Measurements from ENCODE around the gene TMED8.

Gene TMED8

DNA sequence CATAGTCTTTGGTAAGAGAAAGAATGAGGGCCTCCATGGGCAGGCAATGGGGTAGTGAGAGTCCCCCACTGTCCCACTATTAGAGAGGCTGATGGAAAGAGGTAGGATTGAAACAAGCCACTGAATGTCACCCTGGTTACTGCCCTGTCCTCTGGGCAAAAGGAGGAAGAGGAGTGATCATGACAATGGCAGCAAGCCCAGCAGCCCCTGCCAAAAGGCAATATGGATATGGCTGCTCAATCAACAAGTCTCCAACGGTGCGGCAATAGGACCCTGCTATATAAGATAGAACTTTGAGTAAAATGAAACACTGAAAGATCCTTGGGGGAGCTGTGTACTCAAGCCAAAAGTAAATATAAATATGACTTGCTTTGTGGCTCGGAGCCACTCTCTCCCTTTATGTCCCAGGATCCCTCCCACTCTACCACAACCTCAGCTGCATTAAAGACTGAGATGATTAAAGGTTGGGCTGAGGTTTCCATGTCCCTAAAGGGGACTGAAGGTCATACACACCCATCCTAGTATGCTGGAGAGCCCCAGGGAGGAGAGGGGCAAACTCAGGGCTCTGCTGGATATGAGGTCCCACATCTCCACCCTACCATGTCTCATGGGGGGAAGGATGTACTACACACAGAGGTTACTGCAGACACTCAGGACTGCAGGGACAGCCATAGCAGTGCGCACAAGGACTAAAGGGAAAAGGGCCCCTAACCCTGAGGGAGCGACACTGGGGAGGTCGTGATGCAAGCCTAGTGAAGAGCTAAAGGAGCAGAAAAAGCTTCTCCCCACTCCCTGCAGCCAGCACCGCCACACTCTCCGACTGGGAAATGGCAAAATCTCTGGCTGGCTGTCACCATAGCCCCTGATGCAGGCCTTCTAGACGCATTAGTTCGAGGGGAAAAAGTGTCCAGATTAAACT lies 62.1 kb downstream of the TMED8 start:
- Histone ChIP-seq H3K4me1 (ENCODE audit: control insufficient read depth, low read length) (peaks cover 7% of the 10 kb centered on the region), H3K27ac (ENCODE audit: low read depth, low read length) (no peak overlapping the region), H3F3A (ENCODE audit: control insufficient read depth, insufficient read depth) (no peaks in the 10 kb centered on the region), H4K20me1 (ENCODE audit: control insufficient read depth, insufficient read depth, low read depth, low read length) (0 out of 2 replicates have a peak, but pooled peaks cover 3% of the 10 kb centered on the region), H3K9me3 (ENCODE audit: control insufficient read depth, insufficient read depth, low read length) (no peaks in the 10 kb centered on the region), H3K4me3 (ENCODE audit: low read length) (no peak overlapping the region), H3K27me3 (ENCODE audit: control insufficient read depth, low read length) (no peaks in the 10 kb centered on the region), H3K4me2 (ENCODE audit: low read length) (no peak overlapping the region), H3K9me2 (replicated peaks; ENCODE audit: control insufficient read depth, low read length) (no peaks in the 10 kb centered on the region), H3K36me3 (ENCODE audit: control insufficient read depth, low read length) (no peaks in the 10 kb centered on the region), H3K79me2 (ENCODE audit: control insufficient read depth, low read length) (peaks cover 9% of the 10 kb centered on the region)
- TF ChIP-seq EZH2phosphoT487 (IDR thresholded peaks at IDR 0.05; ENCODE audit: borderline replicate concordance, low read length) = no peak
- TF ChIP-seq, protein P1, sequence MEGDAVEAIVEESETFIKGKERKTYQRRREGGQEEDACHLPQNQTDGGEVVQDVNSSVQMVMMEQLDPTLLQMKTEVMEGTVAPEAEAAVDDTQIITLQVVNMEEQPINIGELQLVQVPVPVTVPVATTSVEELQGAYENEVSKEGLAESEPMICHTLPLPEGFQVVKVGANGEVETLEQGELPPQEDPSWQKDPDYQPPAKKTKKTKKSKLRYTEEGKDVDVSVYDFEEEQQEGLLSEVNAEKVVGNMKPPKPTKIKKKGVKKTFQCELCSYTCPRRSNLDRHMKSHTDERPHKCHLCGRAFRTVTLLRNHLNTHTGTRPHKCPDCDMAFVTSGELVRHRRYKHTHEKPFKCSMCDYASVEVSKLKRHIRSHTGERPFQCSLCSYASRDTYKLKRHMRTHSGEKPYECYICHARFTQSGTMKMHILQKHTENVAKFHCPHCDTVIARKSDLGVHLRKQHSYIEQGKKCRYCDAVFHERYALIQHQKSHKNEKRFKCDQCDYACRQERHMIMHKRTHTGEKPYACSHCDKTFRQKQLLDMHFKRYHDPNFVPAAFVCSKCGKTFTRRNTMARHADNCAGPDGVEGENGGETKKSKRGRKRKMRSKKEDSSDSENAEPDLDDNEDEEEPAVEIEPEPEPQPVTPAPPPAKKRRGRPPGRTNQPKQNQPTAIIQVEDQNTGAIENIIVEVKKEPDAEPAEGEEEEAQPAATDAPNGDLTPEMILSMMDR (IDR thresholded peaks at IDR 0.05; ENCODE audit: low read depth, low read length, poor library complexity, severe bottlenecking) = no peak

DNA sequence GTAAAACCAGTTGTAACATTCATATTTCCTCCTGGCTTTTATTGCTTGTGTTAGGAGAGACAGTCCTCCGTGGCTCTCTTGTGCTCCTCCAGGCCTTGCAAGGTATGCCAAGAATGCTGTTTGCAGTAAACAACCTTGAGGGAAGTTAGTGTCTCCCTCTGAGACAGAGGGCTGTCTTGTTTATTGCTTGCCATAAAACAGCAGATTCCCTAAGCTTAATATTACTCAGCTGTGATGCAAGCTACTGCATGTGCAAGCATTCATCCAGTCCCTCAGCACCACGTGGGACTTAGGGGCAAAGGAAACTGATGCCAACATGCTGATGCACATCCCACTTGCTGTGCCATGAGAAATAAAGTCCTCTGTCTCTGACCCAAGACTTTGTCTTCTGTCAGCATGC lies 62.9 kb downstream of the TMED8 start:
- H3F3A ChIP-seq (ENCODE audit: control insufficient read depth, insufficient read depth) = no peaks in the 10 kb centered on the region
- H3K79me2 ChIP-seq (ENCODE audit: control insufficient read depth, low read length) = peaks cover 1% of the 10 kb centered on the region
- no peak overlapping the region for H3K4me2 ChIP-seq (ENCODE audit: low read length)
- H3K36me3 ChIP-seq (ENCODE audit: control insufficient read depth, low read length) = no peaks in the 10 kb centered on the region
- no peaks in the 10 kb centered on the region for H3K9me2 ChIP-seq (replicated peaks; ENCODE audit: control insufficient read depth, low read length)
- no peak overlapping the region for H3K27ac ChIP-seq (ENCODE audit: low read depth, low read length)
- H3K27me3 ChIP-seq (ENCODE audit: control insufficient read depth, low read length) = no peaks in the 10 kb centered on the region
- H3K4me3 ChIP-seq (ENCODE audit: low read length) = no peak overlapping the region
- TF ChIP-seq, protein P1 (IDR thresholded peaks at IDR 0.05; ENCODE audit: low read depth, low read length, poor library complexity, severe bottlenecking) = no peak
- no peak for TF ChIP-seq EZH2phosphoT487 (IDR thresholded peaks at IDR 0.05; ENCODE audit: borderline replicate concordance, low read length)
- H3K4me1 ChIP-seq (ENCODE audit: control insufficient read depth, low read length) = peaks cover 3% of the 10 kb centered on the region; the same call in 1 of the 2 replicates
- 0 out of 2 replicates have a peak, but pooled peaks cover 3% of the 10 kb centered on the region for H4K20me1 ChIP-seq (ENCODE audit: control insufficient read depth, insufficient read depth, low read depth, low read length)
- H3K9me3 ChIP-seq (ENCODE audit: control insufficient read depth, insufficient read depth, low read length) = no peaks in the 10 kb centered on the region

DNA sequence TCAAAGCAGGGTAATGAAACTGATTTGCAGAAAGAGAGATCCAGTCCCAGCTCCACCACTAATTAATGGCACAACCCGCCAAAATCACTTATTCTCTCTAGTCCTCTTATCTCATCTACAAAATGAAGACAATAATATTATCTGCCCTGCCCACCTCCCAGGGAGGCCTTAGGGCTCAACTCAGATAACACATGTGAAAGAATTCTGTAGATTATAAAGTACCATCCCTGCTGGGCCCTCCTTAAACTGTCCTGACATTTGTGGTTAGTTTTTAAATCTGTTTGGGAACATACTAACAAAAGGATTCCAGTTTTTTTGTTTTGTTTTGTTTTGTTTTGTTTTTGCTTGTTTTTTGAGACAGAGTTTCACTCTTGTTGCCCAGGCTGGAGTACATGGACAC lies 63.5 kb downstream of the TMED8 start:
- H3K4me3 ChIP-seq (ENCODE audit: low read length) = no peak overlapping the region
- H3K36me3 ChIP-seq (ENCODE audit: control insufficient read depth, low read length) = no peaks in the 10 kb centered on the region
- H3K4me2 ChIP-seq (ENCODE audit: low read length) = no peak overlapping the region
- TF ChIP-seq, protein P1 (IDR thresholded peaks at IDR 0.05; ENCODE audit: low read depth, low read length, poor library complexity, severe bottlenecking) = no peak
- TF ChIP-seq EZH2phosphoT487 (IDR thresholded peaks at IDR 0.05; ENCODE audit: borderline replicate concordance, low read length) = no peak
- H3F3A ChIP-seq (ENCODE audit: control insufficient read depth, insufficient read depth) = no peaks in the 10 kb centered on the region
- no peaks in the 10 kb centered on the region for H3K9me2 ChIP-seq (replicated peaks; ENCODE audit: control insufficient read depth, low read length)
- H3K9me3 ChIP-seq (ENCODE audit: control insufficient read depth, insufficient read depth, low read length) = no peaks in the 10 kb centered on the region
- no peak overlapping the region for H3K27ac ChIP-seq (ENCODE audit: low read depth, low read length)
- 0 out of 2 replicates have a peak, but pooled peaks cover 3% of the 10 kb centered on the region for H4K20me1 ChIP-seq (ENCODE audit: control insufficient read depth, insufficient read depth, low read depth, low read length)
- no peaks in the 10 kb centered on the region for H3K27me3 ChIP-seq (ENCODE audit: control insufficient read depth, low read length)
- peaks cover 3% of the 10 kb centered on the region; the same call in 1 of the 2 replicates for H3K4me1 ChIP-seq (ENCODE audit: control insufficient read depth, low read length)
- H3K79me2 ChIP-seq (ENCODE audit: control insufficient read depth, low read length) = no peaks in the 10 kb centered on the region; the same call in none of the 2 replicates
